Measurements from ENCODE around the gene CHST8. TPM values are rescaled to one million over a fixed set of nuclear protein-coding genes. Genes with fewer than 3 reads are reported as not detected.

The CHST8 gene
- total RNA-seq, 1 donor from 2014 or later, result not detected

DNA sequence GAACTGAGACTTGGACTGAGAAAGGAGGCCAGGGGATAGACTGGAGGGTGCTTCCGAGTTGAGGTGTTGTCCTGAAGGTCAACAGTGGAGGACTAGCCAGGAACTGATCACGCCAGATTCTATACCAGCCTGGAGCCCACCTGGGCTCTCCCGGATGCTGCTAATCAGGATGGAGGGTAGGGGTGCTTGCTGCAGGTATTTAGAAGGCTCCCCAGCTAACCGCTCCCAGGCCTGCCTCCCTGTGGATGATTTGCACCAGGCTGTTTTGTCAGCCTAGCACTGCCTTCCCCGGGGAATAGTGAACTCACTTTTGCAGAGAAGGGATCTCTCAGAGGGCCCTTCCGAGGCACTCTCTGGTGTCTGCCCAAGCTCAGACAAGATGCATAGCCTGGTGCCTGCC is 114.4 kb downstream of the CHST8 start:
- DNase-seq (ENCODE audit: low read depth), result no peak
- H3K4me3 ChIP-seq (ENCODE audit: low read depth, low read length), result no peak overlapping the region
- TF ChIP-seq, protein P1, sequence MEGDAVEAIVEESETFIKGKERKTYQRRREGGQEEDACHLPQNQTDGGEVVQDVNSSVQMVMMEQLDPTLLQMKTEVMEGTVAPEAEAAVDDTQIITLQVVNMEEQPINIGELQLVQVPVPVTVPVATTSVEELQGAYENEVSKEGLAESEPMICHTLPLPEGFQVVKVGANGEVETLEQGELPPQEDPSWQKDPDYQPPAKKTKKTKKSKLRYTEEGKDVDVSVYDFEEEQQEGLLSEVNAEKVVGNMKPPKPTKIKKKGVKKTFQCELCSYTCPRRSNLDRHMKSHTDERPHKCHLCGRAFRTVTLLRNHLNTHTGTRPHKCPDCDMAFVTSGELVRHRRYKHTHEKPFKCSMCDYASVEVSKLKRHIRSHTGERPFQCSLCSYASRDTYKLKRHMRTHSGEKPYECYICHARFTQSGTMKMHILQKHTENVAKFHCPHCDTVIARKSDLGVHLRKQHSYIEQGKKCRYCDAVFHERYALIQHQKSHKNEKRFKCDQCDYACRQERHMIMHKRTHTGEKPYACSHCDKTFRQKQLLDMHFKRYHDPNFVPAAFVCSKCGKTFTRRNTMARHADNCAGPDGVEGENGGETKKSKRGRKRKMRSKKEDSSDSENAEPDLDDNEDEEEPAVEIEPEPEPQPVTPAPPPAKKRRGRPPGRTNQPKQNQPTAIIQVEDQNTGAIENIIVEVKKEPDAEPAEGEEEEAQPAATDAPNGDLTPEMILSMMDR (conservative IDR thresholded peaks at IDR 0.05; ENCODE audit: low read depth, low read length), result no peak

DNA sequence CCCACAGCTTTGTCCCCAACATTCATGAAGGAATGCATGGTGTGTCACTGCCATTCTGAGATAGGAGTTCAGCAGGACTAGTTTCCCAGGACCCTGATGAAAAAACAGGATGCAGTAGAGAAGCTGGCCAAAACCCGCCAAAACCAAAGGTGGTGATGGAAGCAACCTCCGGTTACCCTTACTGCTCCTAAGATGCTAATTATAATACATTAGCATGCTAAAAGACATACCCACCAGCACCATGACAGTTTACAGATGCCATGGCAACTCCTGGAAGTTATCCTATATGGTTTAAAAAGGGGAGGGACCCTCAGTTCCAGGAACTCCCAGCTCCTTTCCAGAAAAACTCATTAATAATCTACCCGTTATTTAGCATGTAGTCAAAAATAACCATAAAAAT is 115.0 kb downstream of the CHST8 start:
- no peak for DNase-seq (ENCODE audit: low read depth)
- no peak overlapping the region for H3K4me3 ChIP-seq (ENCODE audit: low read depth, low read length)
- TF ChIP-seq, protein P1 (conservative IDR thresholded peaks at IDR 0.05; ENCODE audit: low read depth, low read length), result no peak

DNA sequence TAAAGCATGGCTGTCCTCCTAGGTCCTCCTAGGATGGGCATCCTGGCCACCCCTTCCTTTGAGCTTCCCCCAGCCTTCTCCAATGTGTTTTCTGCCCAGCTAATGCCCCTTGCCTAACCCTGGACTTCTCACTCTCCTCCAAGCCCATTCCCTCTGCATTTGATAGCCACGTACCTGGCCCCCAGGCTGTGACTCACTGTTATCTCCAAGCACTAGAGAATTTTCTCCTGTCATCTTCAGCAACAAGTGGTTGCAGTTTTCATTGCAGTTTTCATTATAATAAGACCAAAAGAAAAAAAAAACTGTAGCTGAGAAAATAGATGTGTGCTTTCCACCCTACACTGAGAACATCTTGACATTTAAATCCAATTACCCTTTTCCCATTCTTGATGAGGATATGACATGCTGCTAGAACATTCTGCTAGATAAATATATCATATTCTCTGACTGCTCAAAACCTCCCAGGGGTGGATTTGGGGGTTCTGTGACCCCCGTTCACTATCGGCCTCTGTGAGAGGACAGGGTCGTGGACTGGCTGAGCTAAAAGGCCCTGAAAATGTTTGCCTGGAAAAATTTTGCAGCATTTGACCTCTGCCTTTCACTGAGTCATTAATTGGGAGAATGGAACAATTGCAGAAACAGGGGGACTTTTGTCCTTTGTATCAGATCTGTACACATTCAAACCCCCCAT is 116.1 kb downstream of the CHST8 start:
- TF ChIP-seq, protein P1 (conservative IDR thresholded peaks at IDR 0.05; ENCODE audit: low read depth, low read length), result no peak
- no peak for DNase-seq (ENCODE audit: low read depth)
- no peak overlapping the region for H3K4me3 ChIP-seq (ENCODE audit: low read depth, low read length)

DNA sequence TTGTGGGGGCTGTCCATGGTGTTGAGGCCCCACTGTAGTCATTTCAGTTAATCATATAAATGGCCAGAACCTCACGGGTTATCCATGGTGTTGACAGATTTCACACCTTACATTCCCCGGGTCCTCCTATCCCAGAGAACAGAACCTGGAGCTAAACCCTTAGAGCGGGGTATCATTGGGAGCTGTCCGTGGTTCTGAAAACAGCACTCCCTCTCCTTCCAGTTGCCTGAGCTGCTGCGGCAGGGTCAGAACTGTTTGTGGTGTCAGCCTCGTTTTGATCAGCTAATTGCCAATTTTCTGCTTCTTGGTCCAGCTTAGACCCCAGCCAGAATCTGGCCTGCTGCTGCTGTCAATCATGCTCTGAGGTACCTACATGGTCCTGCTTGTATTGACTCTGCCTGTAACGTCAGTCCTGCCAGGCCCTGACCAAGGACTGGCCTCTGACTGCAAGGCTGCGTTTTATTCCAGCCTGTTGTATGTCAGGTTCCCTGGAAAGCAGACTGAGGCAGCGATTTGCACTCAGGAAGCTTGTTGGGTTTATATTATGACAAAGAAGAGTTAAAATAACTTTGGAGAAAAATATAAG is 119.2 kb downstream of the CHST8 start:
- H3K4me3 ChIP-seq (ENCODE audit: low read depth, low read length), result no peak overlapping the region
- TF ChIP-seq, protein P1 (conservative IDR thresholded peaks at IDR 0.05; ENCODE audit: low read depth, low read length), result no peak
- no peak for DNase-seq (ENCODE audit: low read depth)

DNA sequence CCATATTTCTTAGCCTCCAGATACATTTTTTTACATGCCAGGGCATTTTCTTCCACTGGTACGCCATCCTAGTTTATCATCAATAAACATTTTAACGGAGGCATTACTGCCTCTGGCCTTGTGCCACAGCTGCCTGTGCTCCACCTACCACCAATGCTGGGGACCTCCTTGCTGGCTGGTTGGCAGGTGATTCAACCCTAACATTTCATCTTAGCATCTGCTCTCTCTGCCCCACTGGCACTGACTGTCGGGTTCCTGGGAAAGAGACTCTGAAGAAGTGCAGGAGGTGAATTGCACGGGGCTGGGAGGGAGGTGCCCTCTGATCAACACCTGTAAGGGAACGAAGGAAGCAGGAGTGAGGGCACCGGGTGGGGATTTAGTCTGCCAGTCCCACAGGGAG is 123.5 kb downstream of the CHST8 start:
- H3K4me3 ChIP-seq (ENCODE audit: low read depth, low read length), result no peak overlapping the region
- TF ChIP-seq, protein P1 (conservative IDR thresholded peaks at IDR 0.05; ENCODE audit: low read depth, low read length), result no peak
- no peak for DNase-seq (ENCODE audit: low read depth)

DNA sequence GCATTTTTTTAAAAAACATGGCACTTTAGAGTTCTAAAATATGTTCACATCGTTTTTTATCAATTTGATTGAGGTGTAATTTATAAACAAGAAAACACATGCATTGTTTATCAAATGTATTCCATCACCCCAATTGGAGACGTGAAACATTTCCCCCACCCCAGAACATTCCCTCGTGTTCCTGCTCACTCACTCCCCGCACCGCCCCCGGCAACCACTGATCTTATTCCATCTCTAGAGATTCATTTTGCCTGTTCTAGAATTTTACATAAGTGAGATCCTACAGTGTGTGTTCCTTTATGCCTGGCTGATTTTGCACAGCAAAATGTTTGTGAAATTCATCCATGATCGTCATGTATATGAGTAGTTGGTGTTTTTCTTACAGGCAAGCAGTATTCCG is 124.4 kb downstream of the CHST8 start:
- DNase-seq (ENCODE audit: low read depth), result no peak
- TF ChIP-seq, protein P1 (conservative IDR thresholded peaks at IDR 0.05; ENCODE audit: low read depth, low read length), result no peak
- H3K4me3 ChIP-seq (ENCODE audit: low read depth, low read length), result no peak overlapping the region

DNA sequence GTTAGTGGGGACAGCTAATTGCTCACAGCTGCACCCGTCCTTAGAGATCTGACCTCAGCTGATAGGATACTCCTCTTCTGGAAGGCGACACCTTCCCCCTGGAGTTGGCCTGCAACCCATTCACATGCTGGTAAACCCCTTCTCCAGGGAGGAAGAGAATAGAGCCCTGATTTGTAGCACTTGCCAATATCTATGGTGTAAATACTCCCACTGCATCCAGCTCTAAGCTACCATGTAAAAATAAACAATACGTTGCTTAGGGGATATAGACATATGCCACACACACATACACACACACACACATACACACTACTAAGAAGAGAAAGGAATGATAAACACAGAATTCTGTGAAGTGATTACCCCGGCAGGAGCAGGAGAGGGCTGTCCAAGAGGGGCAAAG is 125.5 kb downstream of the CHST8 start:
- DNase-seq (ENCODE audit: low read depth), result no peak
- TF ChIP-seq, protein P1 (conservative IDR thresholded peaks at IDR 0.05; ENCODE audit: low read depth, low read length), result no peak
- H3K4me3 ChIP-seq (ENCODE audit: low read depth, low read length), result no peak overlapping the region

Data from epithelial cell of proximal tubule (primary cell).